Myometrial cell (primary cell): ENCODE measurements around the gene SCN2A. TPM values are rescaled to one million over a fixed set of nuclear protein-coding genes. Genes with fewer than 3 reads are reported as not detected.

Experiments used
- total RNA-seq: library from RNA; depleted of rRNA; stranded (reverse); fragments of >200 nt; gene quantifications from 2 replicates; pipeline ENCODE4 v1.2.3, GENCODE V29; 2015

SCN2A gene
- 2.0 and 9.0 TPM in 2 replicates for total RNA-seq

GRCh38 chr2:165239230-165239629 is at the start of gene SCN2A:
SCN2A (plus strand) TSS chr2:165239414; CDS start chr2:165295824, 56,410 bp downstream.

GRCh38 chr2:165203689-165204559 is 35.3 kb upstream of the SCN2A start, which contains the start of gene SCN3A:
SCN3A (minus strand) TSS chr2:165204050; CDS start chr2:165176394, 27,656 bp downstream.

Other genes starting within 250 kb of the SCN2A start
- gene SCN3A, start 35.4 kb upstream of the SCN2A start, total RNA-seq = not detected in 2 replicates
- 0.58 and 3.9 TPM in 2 replicates for gene CSRNP3, start 230.3 kb downstream of the SCN2A start, total RNA-seq